ENCODE measurements around the gene EXOC3.

The EXOC3 gene

DNA sequence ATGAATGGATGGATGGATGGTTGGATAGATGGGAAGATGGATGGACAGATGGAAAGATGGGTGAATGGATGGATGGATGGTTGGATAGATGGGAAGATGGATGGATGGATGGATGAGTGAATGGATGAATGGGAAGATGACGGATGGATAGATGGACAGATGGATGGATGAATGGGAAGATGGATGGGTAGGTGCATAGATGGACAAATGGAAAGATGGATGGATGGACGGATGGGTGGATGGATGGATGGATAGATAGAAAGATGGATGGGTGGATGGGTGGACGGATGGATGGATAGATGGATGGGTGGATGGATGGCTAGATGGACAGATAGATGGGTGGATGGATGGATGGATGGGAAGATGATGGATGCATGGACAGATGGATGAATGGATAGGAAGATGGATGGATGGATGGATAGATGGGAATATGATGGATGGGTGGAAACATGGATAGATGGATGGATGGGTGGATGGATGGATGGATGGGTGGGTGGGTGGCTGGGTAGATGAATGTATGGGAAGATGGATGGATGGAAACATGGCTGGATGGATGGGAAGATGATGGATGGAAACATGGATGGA lies 16.5 kb upstream of the EXOC3 start:
- POLR2A ChIA-PET (ENCODE audit: low non-redundant PET): interaction anchor here (0.5 kb wide), 1 partner anchor 83 kb away, joined by 4 read pairs; no protein-coding TSS in a partner anchor
- H3K27ac ChIP-seq: no peak overlapping the region
- CTCF ChIA-PET: interaction anchor here (0.7 to 1.1 kb wide), 3 partner anchors 88 to 238 kb away, joined by 3 to 4 read pairs (median 3); no protein-coding TSS in a partner anchor
- DNase-seq (ENCODE audit: low spot score): no peak
- TF ChIP-seq, protein P1, sequence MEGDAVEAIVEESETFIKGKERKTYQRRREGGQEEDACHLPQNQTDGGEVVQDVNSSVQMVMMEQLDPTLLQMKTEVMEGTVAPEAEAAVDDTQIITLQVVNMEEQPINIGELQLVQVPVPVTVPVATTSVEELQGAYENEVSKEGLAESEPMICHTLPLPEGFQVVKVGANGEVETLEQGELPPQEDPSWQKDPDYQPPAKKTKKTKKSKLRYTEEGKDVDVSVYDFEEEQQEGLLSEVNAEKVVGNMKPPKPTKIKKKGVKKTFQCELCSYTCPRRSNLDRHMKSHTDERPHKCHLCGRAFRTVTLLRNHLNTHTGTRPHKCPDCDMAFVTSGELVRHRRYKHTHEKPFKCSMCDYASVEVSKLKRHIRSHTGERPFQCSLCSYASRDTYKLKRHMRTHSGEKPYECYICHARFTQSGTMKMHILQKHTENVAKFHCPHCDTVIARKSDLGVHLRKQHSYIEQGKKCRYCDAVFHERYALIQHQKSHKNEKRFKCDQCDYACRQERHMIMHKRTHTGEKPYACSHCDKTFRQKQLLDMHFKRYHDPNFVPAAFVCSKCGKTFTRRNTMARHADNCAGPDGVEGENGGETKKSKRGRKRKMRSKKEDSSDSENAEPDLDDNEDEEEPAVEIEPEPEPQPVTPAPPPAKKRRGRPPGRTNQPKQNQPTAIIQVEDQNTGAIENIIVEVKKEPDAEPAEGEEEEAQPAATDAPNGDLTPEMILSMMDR (conservative IDR thresholded peaks at IDR 0.05; ENCODE audit: low read depth): no peak

DNA sequence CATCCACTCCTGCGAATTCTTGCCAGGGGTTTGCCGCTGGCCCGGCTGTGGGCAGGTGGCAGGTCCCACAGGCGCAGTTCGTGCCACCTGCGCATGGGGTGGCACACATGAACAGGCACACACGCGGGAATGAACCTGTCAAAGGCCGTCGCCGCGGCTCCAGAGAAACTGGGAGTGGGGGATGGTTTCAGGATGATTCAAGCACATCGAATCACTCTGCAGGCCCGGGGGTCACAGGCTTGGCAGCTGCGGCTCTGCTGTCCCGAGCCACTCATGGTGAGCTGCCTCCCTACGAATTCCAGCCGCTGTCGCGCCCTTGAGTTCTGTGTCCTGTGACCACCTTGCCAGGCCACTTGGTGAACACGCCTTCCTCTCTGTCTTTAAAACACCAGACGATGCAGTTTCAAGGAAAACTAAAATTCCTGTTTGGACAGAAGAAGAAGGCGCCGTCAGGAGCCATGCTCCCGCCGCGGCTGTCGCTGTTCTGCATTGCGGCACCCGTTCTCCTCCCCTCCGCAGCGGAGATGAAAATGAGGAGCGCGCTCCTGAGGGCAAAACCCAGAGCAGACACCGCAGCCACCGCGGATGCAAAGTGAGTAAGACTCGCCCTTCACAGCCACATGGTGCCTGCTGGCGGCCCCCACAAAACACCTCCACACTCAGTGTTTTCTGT lies 15.4 kb upstream of the EXOC3 start:
- DNase-seq (ENCODE audit: low spot score): no peak
- ChIA-PET POLR2A (ENCODE audit: low non-redundant PET) (no interaction called here), CTCF (no interaction called here)
- TF ChIP-seq, protein P1 (conservative IDR thresholded peaks at IDR 0.05; ENCODE audit: low read depth): no peak
- H3K27ac ChIP-seq: no peak overlapping the region

DNA sequence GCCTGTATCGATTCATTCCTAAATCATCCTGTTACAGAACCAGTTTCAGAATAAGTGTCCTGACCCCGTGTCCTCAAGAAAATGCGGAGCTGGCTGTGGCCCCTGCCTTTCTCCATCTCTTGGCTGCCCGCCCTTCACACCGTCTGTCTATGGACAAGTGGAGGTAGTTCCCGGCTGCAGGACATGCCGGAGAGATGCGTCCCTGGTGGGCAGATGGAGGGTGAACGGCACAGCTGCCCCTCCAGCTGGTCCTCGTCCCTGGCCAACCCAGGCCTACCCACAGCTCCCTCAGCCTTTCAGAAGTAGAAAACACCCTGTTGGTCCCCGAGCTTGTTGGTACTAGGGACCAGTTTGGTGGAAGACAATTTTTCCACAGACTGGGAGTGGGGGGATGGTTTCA lies 14.8 kb upstream of the EXOC3 start:
- no peak overlapping the region; the same call in 1 of the 2 replicates for H3K27ac ChIP-seq
- TF ChIP-seq, protein P1 (conservative IDR thresholded peaks at IDR 0.05; ENCODE audit: low read depth): no peak
- DNase-seq (ENCODE audit: low spot score): no peak
- ChIA-PET CTCF (interaction anchor here (0.6 kb wide), 1 partner anchor 240 kb away, joined by 3 read pairs; no protein-coding TSS in a partner anchor), POLR2A (ENCODE audit: low non-redundant PET) (no interaction called here)

GRCh38 chr5:428754-429452 lies 14.1 kb upstream of the EXOC3 start:
- TF ChIP-seq, protein P1 (conservative IDR thresholded peaks at IDR 0.05; ENCODE audit: low read depth): no peak
- ChIA-PET CTCF (interaction anchor here (0.6 kb wide), 1 partner anchor 240 kb away, joined by 3 read pairs; no protein-coding TSS in a partner anchor), POLR2A (ENCODE audit: low non-redundant PET) (no interaction called here)
- peak overlapping the region; percentile 83 for H3K27ac ChIP-seq
- DNase-seq (ENCODE audit: low spot score): no peak

DNA sequence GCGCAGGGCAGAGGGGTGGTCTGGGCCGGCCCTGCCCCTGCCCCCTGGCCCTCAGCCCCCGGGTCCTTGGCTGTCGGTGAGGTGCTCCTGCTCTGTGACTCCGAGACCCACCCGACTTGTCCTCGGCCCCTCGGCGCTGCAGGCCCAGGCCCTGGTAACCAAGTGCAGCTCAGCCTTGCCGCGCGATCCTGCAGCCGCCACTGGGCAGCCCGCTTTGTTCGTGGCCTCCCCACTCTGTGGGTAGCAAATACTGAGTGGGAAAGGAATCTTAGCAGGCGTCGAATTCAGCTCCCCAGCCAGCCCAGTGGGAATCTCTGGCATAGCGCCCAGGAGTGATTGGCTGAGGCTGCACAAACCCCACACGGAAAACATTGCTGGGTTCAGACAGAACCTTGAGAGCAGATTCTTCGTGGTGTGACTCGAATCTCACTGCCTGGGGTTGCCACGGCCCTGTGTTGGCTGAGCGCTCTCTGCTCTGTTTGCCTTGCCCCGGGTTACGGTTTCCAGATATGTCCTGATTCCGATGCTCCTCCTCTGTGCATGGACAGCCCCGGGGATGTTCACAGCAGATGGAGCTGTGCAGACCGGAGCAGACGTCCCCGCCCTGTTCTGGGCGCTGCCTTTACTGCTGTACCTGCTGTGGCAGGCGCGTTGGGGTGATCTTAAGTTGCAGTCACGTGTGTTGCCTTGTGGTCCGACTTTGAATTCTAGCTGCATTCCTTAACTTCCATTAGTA lies 13.4 kb upstream of the EXOC3 start:
- H3K27ac ChIP-seq: peak overlapping the region; percentile 83
- ChIA-PET CTCF (no interaction called here), POLR2A (ENCODE audit: low non-redundant PET) (no interaction called here)
- DNase-seq (ENCODE audit: low spot score): peak; percentile 64
- TF ChIP-seq, protein P1 (conservative IDR thresholded peaks at IDR 0.05; ENCODE audit: low read depth): no peak
